Ovary (tissue), 9 donors: Measurements from ENCODE around the gene ATP5PF. TPM values are rescaled to one million over a fixed set of nuclear protein-coding genes. Genes with fewer than 3 reads are reported as not detected.

ENCODE experiments used
- DNase-seq, 5 donors: peaks; one replicate each; pipeline ENCODE4 v3.0.0-alpha.2; 2019 to 2020
- H3K27ac ChIP-seq, 2 donors: fragments of 200-600 bp; one replicate each; pipeline versions ENCODE4 v1.5.1 to v1.8.0; 2019 to 2022
- H3K27me3 ChIP-seq: fragments of 200-600 bp; one replicate; pipeline ENCODE4 v1.8.0; 2022
- H3K36me3 ChIP-seq: fragments of 200-600 bp; sonication (generic); one replicate; pipeline ENCODE4 v1.5.1; 2019
- H3K4me1 ChIP-seq: one replicate; pipeline ENCODE4 v1.8.1; 2013; ENCODE audit warnings: mild to moderate bottlenecking, moderate library complexity; ENCODE audit not compliant: insufficient read depth
- H3K4me3 ChIP-seq: fragments of 200-600 bp; sonication (generic); one replicate; pipeline ENCODE4 v1.5.1; 2017
- H3K9me3 ChIP-seq, 2 donors: fragments of 200-600 bp in 1 of 2; sonication (generic) in 1 of 2; one replicate each; pipeline versions ENCODE4 v1.5.1 to v1.8.1; 2013 to 2019; ENCODE audit warnings: mild to moderate bottlenecking in 1 of 2, moderate library complexity in 1 of 2
- EP300 ChIP-seq: sonication (generic); formaldehyde crosslinking; IDR thresholded peaks from one replicate; pipeline ENCODE4 v1.6.1; 2017; ENCODE audit warnings: antibody characterized with exemption
- POLR2A ChIP-seq: fragments of 450-650 bp; IDR thresholded peaks from one replicate; pipeline ENCODE4 v1.6.1; 2017; ENCODE audit warnings: antibody characterized with exemption, mild to moderate bottlenecking, moderate library complexity
- WGBS, 3 donors: extraction: QIAGEN DNeasy Blood & Tissue Kit in 1 of 3; methylation state at CpG; one replicate each; pipeline versions ENCODE4 v1.1.5 to v1.1.7; 2013 to 2017; 5-methylcytosine and 5-hydroxymethylcytosine counted together
- intact Hi-C, 4 donors: fragments of 100-400 bp; cut with DNase I; formaldehyde crosslinking; loops; one replicate each; pipeline versions ENCODE4 v1.11.0 to v1.15.1; 2022 to 2023
- polyA plus RNA-seq, 2 donors: library from polyadenylated mRNA; stranded (reverse); fragments of 200-250 nt in 1 of 2; fragments of 350-450 nt in 1 of 2; fragmentation: Illumina TruSeq in 1 of 2; extraction: RNeasy Lipid Tissue Mini Kit (QIAGEN cat#74804) in 1 of 2; gene quantifications; one replicate each; pipeline ENCODE4 v1.2.3, GENCODE V29; 2013 to 2014
- total RNA-seq, 7 donors: library from RNA; depleted of rRNA in 2 of 7; stranded (reverse); fragments of >200 nt in 2 of 7; fragmentation: NEBNext Ultra II Directional in 3 of 7; extraction: Animal tissue kit (Norgen Biotek cat#: 25700) in 3 of 7; gene quantifications; one replicate each; pipeline versions ENCODE4 v1.1.0 to v1.2.4, GENCODE V29; 2016 to 2023
- TF ChIP-seq, protein P1 (sequence below), 3 donors: fragments of 450-650 bp in 2 of 3; fragments of 200-600 bp in 1 of 3; IDR thresholded peaks; one replicate each; pipeline versions ENCODE4 v1.5.1 to v1.8.0; 2016 to 2022; ENCODE audit warnings: antibody characterized with exemption in 3 of 3, mild to moderate bottlenecking in 1 of 3
- donor health status: DM: no; HTN: no; CAD: no; lungs with moderate emphysema.
- donor health status: DM: no; HTN: no; CAD: no.
- donor health status: Bipolar disorder and iron deficiency.
- donor health status: DM: yes; HTN: yes; CAD: no.
- donor health status: DM: no; HTN: no; CAD: no.
- donor health status: DM: yes; HTN: yes; CAD: no.

ATP5PF gene
- total and polyA plus RNA-seq, 9 donors: 68.8 to 330 (median 82.7) TPM

DNA sequence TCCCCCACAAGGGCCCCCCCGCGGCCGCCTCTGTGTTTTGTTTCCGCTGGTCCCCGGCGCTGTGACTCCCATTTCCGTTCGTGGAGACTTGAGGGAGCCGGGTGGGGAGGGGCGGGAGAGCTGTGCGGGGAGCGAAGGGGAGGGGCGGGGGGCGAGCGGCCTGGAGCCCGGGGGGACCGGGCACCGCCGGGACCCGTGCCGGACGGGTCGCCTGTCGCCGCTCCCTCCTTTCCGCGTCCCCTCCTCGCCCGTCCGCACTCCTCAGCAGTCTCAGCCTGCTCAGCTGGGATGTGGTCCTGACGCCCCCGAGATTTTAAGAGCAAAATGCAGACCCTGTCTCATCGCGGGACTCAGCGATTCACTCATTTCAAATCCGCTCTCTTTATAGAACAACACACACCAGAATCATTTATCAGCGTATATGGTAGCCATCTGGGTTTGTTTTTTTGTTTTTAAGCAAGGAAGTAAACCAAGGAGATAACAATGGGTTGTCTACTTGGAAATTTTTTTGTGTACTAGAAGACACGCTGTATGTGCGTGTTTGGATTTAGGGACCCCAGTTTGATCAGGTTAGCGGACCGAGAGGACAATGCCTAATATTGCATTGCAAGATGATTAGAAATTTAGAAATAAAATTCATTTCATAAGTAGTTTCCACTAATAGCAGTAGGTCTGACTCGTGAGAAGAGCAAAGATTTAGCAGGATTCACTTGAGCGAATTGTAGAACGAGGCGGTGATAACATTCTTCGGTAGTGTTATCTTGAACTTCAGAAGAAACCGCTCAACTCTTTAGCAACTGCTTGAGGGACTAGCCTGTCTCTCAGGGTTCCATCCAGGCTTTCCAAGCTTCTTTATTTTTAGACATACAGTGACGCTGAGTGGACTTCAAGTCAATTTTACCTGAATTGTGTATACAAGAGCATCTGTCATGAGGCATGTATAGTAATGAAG, 1.2 kb upstream of the ATP5PF start:
- peak; percentile 89 to 93 (median 90) for DNase-seq
- no peaks in the 10 kb centered on the region for H3K9me3 ChIP-seq
- H3K4me1 ChIP-seq: peaks cover 3% of the 10 kb centered on the region
- WGBS, 3 donors: 0 to 1% (median 0%) methylated on average over 31 to 48 of the region's 48 CpGs
- peak overlapping the region; percentile 99 for H3K4me3 ChIP-seq
- no peak for TF ChIP-seq EP300
- TF ChIP-seq, protein P1, sequence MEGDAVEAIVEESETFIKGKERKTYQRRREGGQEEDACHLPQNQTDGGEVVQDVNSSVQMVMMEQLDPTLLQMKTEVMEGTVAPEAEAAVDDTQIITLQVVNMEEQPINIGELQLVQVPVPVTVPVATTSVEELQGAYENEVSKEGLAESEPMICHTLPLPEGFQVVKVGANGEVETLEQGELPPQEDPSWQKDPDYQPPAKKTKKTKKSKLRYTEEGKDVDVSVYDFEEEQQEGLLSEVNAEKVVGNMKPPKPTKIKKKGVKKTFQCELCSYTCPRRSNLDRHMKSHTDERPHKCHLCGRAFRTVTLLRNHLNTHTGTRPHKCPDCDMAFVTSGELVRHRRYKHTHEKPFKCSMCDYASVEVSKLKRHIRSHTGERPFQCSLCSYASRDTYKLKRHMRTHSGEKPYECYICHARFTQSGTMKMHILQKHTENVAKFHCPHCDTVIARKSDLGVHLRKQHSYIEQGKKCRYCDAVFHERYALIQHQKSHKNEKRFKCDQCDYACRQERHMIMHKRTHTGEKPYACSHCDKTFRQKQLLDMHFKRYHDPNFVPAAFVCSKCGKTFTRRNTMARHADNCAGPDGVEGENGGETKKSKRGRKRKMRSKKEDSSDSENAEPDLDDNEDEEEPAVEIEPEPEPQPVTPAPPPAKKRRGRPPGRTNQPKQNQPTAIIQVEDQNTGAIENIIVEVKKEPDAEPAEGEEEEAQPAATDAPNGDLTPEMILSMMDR (IDR thresholded peaks at IDR 0.05): peak in 1 of 3 donors; percentile 7
- no peak for TF ChIP-seq POLR2A
- no peaks in the 10 kb centered on the region for H3K27me3 ChIP-seq
- H3K27ac ChIP-seq: peak overlapping the region; percentile 95 to 99
- no peaks in the 10 kb centered on the region for H3K36me3 ChIP-seq
- intact Hi-C loops: loop anchor here in 1 of 4 donors (10.0 kb wide), 1 partner anchor 131 kb away; the partner anchor contains the start of gene MRPL39

DNA sequence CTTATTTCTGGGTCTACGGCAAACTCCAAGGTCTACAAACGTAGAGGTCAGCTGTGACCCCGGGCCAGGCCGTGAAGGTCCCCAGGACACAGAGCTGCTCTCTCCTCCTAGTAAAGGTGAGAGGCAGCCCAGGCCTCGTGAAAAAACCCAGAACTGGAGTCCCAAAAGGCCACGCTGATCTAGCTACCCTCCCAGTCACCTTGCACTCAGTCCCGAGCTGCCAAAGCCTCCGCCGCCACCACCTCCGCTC, 125 bp downstream of the ATP5PF start:
- peaks cover 3% of the 10 kb centered on the region for H3K4me1 ChIP-seq
- H3K27ac ChIP-seq: peak overlapping the region; percentile 95 to 99
- H3K27me3 ChIP-seq: no peaks in the 10 kb centered on the region
- DNase-seq: no peak
- intact Hi-C loops: loop anchor here in 1 of 4 donors (10.0 kb wide), 1 partner anchor 130 kb away; the partner anchor contains the start of gene MRPL39
- H3K4me3 ChIP-seq: peak overlapping the region; percentile 99
- no peaks in the 10 kb centered on the region for H3K36me3 ChIP-seq
- TF ChIP-seq POLR2A (peak; percentile 59), EP300 (no peak)
- TF ChIP-seq, protein P1 (IDR thresholded peaks at IDR 0.05): no peak
- 0 to 1% (median 0%) methylated on average over 9 to 10 of the region's 10 CpGs for WGBS, 3 donors
- no peaks in the 10 kb centered on the region for H3K9me3 ChIP-seq

DNA sequence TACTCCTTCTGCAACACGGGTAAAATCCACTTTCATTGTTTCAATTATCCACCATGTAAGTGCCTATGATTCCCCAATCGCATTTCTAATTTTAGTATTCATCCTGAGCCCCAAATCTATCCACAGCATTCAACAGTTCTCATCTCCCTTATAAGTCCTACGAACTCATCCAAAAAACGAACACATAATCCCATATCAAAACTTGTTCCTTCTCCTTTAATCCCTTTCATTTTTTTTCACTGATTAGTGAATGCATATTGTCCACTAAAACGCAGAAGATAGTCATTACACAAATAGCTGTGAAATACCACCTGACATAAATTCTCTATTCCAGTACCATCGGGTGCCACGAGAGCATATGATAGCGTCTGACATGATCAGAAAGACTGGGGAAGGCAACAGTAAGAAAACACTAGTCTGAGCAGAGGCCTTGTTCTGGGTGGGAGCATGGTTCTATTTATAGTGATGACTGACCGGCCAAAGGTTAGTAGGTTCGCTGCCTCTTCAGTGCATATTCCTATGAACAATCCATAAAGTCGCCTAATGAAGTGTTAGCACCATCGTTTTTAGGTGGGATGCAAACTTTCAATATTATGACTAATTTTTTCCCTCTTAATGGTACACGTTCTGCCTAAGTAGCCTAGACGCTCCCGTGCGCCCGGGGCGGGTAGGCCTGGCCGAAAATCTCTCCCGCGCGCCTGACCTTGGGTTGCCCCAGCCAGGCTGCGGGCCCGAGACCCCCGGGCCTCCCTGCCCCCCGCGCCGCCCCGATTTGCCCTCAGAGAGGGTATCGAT, 648 bp downstream of the ATP5PF start:
- no peaks in the 10 kb centered on the region for H3K36me3 ChIP-seq
- no peaks in the 10 kb centered on the region for H3K27me3 ChIP-seq
- no peak for DNase-seq
- H3K27ac ChIP-seq: peak overlapping the region; percentile 95 to 99
- H3K4me1 ChIP-seq: peaks cover 3% of the 10 kb centered on the region
- intact Hi-C loops: loop anchor here in 1 of 4 donors (10.0 kb wide), 1 partner anchor 129 kb away; the partner anchor contains the start of gene MRPL39
- 2 to 3% (median 3%) methylated on average over 29 to 30 of the region's 30 CpGs for WGBS, 3 donors
- no peaks in the 10 kb centered on the region for H3K9me3 ChIP-seq
- TF ChIP-seq, protein P1 (IDR thresholded peaks at IDR 0.05): no peak
- no peak for TF ChIP-seq POLR2A
- no peak for TF ChIP-seq EP300
- H3K4me3 ChIP-seq: peak overlapping the region; percentile 99

DNA sequence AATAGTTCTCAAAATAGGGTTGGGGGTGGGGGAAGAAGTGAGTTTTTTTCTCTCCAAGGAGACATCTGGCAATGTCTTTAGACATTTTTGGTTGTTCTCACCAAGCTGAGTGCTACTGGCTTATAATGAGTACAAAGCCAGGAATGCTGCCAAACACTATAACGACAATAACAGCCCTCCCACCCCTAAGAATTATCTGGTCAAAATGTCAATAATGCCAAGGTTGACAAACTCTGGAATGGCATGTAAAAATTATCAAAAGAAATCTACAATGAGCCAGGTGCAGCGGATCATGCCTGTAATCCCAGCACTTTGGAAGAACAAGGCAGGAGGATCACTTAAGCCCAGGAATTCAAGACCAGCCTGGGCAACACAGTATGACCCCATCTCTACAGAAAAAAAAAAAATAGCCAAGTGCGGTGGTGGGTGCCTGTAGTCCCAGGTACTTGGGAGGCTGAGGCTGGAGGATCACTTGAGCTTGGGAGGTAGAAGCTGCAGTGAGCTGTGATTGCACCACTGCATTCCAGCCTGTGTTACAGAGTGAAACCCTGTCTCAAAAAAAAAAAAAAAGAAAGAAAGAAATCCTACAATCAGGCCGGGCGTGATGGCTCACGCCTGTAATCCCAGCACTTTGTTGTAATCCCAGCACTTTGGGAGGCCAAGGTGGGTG, 2.5 kb downstream of the ATP5PF start:
- H3K27ac ChIP-seq: no peak overlapping the region
- no peak overlapping the region for H3K4me3 ChIP-seq
- DNase-seq: no peak
- TF ChIP-seq EP300 (no peak), POLR2A (no peak)
- TF ChIP-seq, protein P1 (IDR thresholded peaks at IDR 0.05): no peak
- H3K27me3 ChIP-seq: no peaks in the 10 kb centered on the region
- no peaks in the 10 kb centered on the region for H3K9me3 ChIP-seq
- WGBS, 3 donors: 72 to 75% (median 73%) methylated on average over 6 of the region's 6 CpGs
- no peaks in the 10 kb centered on the region for H3K36me3 ChIP-seq
- peaks cover 1% of the 10 kb centered on the region for H3K4me1 ChIP-seq
- intact Hi-C loops: loop anchor here in 1 of 4 donors (10.0 kb wide), 1 partner anchor 127 kb away; the partner anchor contains the start of gene MRPL39
